Measurements from ENCODE around the gene AKAP8L. TPM values are rescaled to one million over a fixed set of nuclear protein-coding genes. Genes with fewer than 3 reads are reported as not detected.

The AKAP8L gene
- total and polyA plus RNA-seq, 2 experiments from 2014 or later: 88.7 to 155 TPM

DNA sequence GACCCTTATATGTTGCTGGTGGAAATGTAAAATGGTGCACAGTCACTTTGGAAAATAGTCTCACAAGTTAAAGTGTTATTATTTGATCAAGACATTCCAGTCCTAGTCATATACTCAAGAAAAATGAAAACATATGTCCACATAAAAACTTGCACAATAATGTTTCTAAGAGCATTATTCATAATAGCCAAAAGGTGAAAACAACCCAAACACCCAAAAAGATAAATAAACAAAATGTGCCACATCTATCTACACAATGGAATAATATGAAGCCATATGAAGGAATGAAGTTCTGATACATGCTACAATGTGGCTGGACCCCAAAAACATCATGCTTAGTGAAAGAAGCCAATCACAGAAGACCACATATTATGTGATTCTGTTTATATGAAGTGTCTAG lies 24.8 kb downstream of the AKAP8L start:
- no peak overlapping the region for H3K4me3 ChIP-seq
- H3K9me3 ChIP-seq (ENCODE audit: low read depth): no peaks in the 10 kb centered on the region
- peaks cover 8% of the 10 kb centered on the region for H4K20me1 ChIP-seq (ENCODE audit: insufficient read depth, poor library complexity, severe bottlenecking)
- H2AFZ ChIP-seq: no peak overlapping the region
- H3K4me1 ChIP-seq (ENCODE audit: insufficient read depth): no peaks in the 10 kb centered on the region
- H3K79me2 ChIP-seq: peaks cover 65% of the 10 kb centered on the region
- H3K9me2 ChIP-seq (replicated peaks; ENCODE audit: insufficient read depth): no peaks in the 10 kb centered on the region
- no peak overlapping the region for H3K27ac ChIP-seq
- no peak for DNase-seq (ENCODE audit: low spot score)
- H3K27me3 ChIP-seq: no peaks in the 10 kb centered on the region
- H3K36me3 ChIP-seq (replicated peaks; ENCODE audit: insufficient read depth, low read depth): no peaks in the 10 kb centered on the region
- no peak overlapping the region for H3K4me2 ChIP-seq
- TF ChIP-seq, protein P1, sequence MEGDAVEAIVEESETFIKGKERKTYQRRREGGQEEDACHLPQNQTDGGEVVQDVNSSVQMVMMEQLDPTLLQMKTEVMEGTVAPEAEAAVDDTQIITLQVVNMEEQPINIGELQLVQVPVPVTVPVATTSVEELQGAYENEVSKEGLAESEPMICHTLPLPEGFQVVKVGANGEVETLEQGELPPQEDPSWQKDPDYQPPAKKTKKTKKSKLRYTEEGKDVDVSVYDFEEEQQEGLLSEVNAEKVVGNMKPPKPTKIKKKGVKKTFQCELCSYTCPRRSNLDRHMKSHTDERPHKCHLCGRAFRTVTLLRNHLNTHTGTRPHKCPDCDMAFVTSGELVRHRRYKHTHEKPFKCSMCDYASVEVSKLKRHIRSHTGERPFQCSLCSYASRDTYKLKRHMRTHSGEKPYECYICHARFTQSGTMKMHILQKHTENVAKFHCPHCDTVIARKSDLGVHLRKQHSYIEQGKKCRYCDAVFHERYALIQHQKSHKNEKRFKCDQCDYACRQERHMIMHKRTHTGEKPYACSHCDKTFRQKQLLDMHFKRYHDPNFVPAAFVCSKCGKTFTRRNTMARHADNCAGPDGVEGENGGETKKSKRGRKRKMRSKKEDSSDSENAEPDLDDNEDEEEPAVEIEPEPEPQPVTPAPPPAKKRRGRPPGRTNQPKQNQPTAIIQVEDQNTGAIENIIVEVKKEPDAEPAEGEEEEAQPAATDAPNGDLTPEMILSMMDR (IDR thresholded peaks at IDR 0.05; ENCODE audit: poor library complexity): no peak
- no peak for TF ChIP-seq EZH2 (IDR thresholded peaks at IDR 0.05; ENCODE audit: borderline replicate concordance)
- TF ChIP-seq EZH2phosphoT487 (IDR thresholded peaks at IDR 0.05; ENCODE audit: low read depth, severe bottlenecking, unreplicated experiment): no peak

DNA sequence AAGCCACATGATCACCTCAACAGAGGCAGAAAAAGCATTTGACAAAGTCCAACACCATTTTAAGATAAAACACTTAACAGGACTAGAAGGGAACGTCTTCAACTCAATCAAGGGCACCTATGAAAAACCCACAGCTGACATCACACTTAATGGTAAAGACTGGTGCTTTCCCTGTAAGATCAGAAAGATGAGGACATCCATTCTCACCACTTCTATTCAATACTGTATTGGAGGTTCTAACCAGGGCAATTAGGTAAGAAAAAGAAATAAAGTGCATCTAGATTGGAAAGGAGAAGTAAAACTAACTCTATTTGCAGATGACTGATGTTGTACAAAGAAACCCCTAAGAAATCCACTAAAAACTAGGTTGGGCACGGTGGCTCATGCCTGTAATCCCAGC lies 28.0 kb downstream of the AKAP8L start:
- H3K27me3 ChIP-seq: no peaks in the 10 kb centered on the region
- 85% methylated on average over 2 of the region's 2 CpGs for WGBS (ENCODE audit: low lambda C conversion rate, missing lambda C conversion rate)
- no peaks in the 10 kb centered on the region for H3K9me2 ChIP-seq (replicated peaks; ENCODE audit: insufficient read depth)
- no peak overlapping the region for H3K27ac ChIP-seq
- no peaks in the 10 kb centered on the region for H3K4me1 ChIP-seq (ENCODE audit: insufficient read depth)
- peaks cover 83% of the 10 kb centered on the region for H3K79me2 ChIP-seq
- no peaks in the 10 kb centered on the region for H3K36me3 ChIP-seq (replicated peaks; ENCODE audit: insufficient read depth, low read depth)
- no peak overlapping the region for H2AFZ ChIP-seq
- H3K9me3 ChIP-seq (ENCODE audit: low read depth): no peaks in the 10 kb centered on the region
- no peak overlapping the region for H3K4me2 ChIP-seq
- no peak for DNase-seq (ENCODE audit: low spot score)
- TF ChIP-seq EZH2phosphoT487 (IDR thresholded peaks at IDR 0.05; ENCODE audit: low read depth, severe bottlenecking, unreplicated experiment): no peak
- TF ChIP-seq, protein P1 (IDR thresholded peaks at IDR 0.05; ENCODE audit: poor library complexity): no peak
- no peak for TF ChIP-seq EZH2 (IDR thresholded peaks at IDR 0.05; ENCODE audit: borderline replicate concordance)
- H4K20me1 ChIP-seq (ENCODE audit: insufficient read depth, poor library complexity, severe bottlenecking): peaks cover 21% of the 10 kb centered on the region
- no peak overlapping the region for H3K4me3 ChIP-seq

DNA sequence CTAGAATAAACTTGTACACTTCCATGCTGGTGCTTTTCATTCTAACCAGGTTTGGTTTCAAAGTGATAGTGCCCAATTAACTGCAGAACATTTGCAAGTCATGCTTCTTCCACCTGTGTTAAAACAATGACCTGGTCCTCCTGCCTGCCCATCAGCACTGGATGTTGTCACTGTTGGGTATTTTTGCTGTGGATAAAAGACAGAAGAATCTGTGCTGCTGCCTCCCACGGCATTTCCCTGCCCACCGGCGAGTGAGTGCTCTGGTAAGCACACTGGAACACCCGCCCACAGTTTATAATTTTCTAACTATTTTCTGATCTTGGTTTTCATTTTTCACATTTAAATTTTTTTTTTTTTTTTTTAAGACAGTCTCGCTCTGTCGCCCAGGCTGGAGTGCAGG lies 36.9 kb downstream of the AKAP8L start:
- Histone ChIP-seq H3K9me3 (ENCODE audit: low read depth) (no peaks in the 10 kb centered on the region), H3K27ac (no peak overlapping the region), H3K27me3 (no peaks in the 10 kb centered on the region), H4K20me1 (ENCODE audit: insufficient read depth, poor library complexity, severe bottlenecking) (peaks cover 23% of the 10 kb centered on the region), H3K4me2 (no peak overlapping the region), H3K79me2 (peaks cover 41% of the 10 kb centered on the region), H3K4me3 (no peak overlapping the region), H3K36me3 (replicated peaks; ENCODE audit: insufficient read depth, low read depth) (no peaks in the 10 kb centered on the region), H3K4me1 (ENCODE audit: insufficient read depth) (peaks cover 21% of the 10 kb centered on the region), H3K9me2 (replicated peaks; ENCODE audit: insufficient read depth) (no peaks in the 10 kb centered on the region), H2AFZ (no peak overlapping the region)
- TF ChIP-seq EZH2phosphoT487 (IDR thresholded peaks at IDR 0.05; ENCODE audit: low read depth, severe bottlenecking, unreplicated experiment) (no peak), EZH2 (IDR thresholded peaks at IDR 0.05; ENCODE audit: borderline replicate concordance) (no peak)
- TF ChIP-seq, protein P1 (IDR thresholded peaks at IDR 0.05; ENCODE audit: poor library complexity): no peak
- 90% methylated on average over 6 of the region's 6 CpGs for WGBS (ENCODE audit: low lambda C conversion rate, missing lambda C conversion rate)
- DNase-seq (ENCODE audit: low spot score): no peak

DNA sequence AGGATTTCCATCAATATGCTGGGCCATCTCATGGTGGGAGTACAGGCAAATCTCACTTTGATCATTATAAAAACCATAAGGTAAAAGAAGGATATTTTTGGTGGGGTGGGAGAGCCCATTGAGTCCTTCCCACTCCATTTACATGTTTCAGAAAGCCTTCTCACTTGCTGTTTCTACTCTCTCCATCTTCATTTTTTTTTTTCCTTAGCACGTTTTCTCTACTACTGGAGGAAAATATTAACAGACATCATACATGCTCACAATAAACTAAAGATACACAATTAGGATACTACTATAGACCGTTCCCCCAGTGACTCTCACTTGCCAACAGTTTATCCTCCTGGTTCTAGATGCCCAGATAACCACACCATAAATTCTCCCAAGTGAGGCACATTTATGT lies 37.4 kb downstream of the AKAP8L start:
- Histone ChIP-seq H3K27ac (no peak overlapping the region), H3K9me3 (ENCODE audit: low read depth) (no peaks in the 10 kb centered on the region), H4K20me1 (ENCODE audit: insufficient read depth, poor library complexity, severe bottlenecking) (peaks cover 26% of the 10 kb centered on the region), H3K4me3 (no peak overlapping the region), H3K9me2 (replicated peaks; ENCODE audit: insufficient read depth) (no peaks in the 10 kb centered on the region), H3K79me2 (peaks cover 41% of the 10 kb centered on the region), H3K36me3 (replicated peaks; ENCODE audit: insufficient read depth, low read depth) (no peaks in the 10 kb centered on the region), H3K4me2 (no peak overlapping the region), H2AFZ (no peak overlapping the region), H3K27me3 (no peaks in the 10 kb centered on the region), H3K4me1 (ENCODE audit: insufficient read depth) (peaks cover 26% of the 10 kb centered on the region)
- TF ChIP-seq EZH2 (IDR thresholded peaks at IDR 0.05; ENCODE audit: borderline replicate concordance) (no peak), EZH2phosphoT487 (IDR thresholded peaks at IDR 0.05; ENCODE audit: low read depth, severe bottlenecking, unreplicated experiment) (no peak)
- TF ChIP-seq, protein P1 (IDR thresholded peaks at IDR 0.05; ENCODE audit: poor library complexity): no peak
- 100% methylated on average over 2 of the region's 2 CpGs for WGBS (ENCODE audit: low lambda C conversion rate, missing lambda C conversion rate)
- no peak for DNase-seq (ENCODE audit: low spot score)

Data from hepatocyte (in vitro differentiated cells).